ENCODE results near the gene CEP112.

- TF ChIP-seq CTCF (IDR thresholded peaks at IDR 0.05) (no peak), POLR2A (IDR thresholded peaks at IDR 0.05) (no peak)
Observed at GRCh38 chr17:65920996-65921395, 270.9 kb downstream of the CEP112 start.

All from testis (tissue), 2 donors.